ENCODE results near the gene GDF7. TPM values are rescaled to one million over a fixed set of nuclear protein-coding genes. Genes with fewer than 3 reads are reported as not detected.
A peak's percentile ranks its signal among the peaks of the same experiment; 100 is the strongest.

Gene GDF7
- total and polyA plus RNA-seq, 2 donors (not counting 3 experiments of a cell fraction or from before 2014, with no cell fraction given): 3.7 to 3.9 TPM

GRCh38 chr2:20618886-20619521, 47.9 kb upstream of the GDF7 start:
- ChIA-PET POLR2A (interaction anchor here (1.3 to 2.3 kb wide), 3 partner anchors 17 to 169 kb away, joined by 3 to 67 read pairs (median 4); partner anchors contain the start of gene RHOB), CTCF (interaction anchor here (1.5 to 3.0 kb wide), 8 partner anchors 10 to 208 kb away, joined by 5 to 20 read pairs (median 11); partner anchors contain the start of gene RHOB)
- Histone ChIP-seq H3K4me3 (replicated peaks in 1 of 3; ENCODE audit: insufficient read depth in 1 of 3, low read depth in 1 of 3, low read length in 3 of 3) (no peak overlapping the region), H3K4me1 (ENCODE audit: control insufficient read depth, extremely low read depth, insufficient read depth, low read length) (peaks cover 28% of the 10 kb centered on the region), H3K27me3 (ENCODE audit: control insufficient read depth in 2 of 2, insufficient read depth in 2 of 2, low read length in 2 of 2) (no peaks in the 10 kb centered on the region), H2AFZ (ENCODE audit: low read depth, low read length) (no peak overlapping the region), H3K36me3 (ENCODE audit: control insufficient read depth in 2 of 2, extremely low read depth in 1 of 2, insufficient read depth in 2 of 2, low read length in 2 of 2) (peaks cover 0 to 18% of the 10 kb centered on the region in 2 experiments), H3K9me3 (replicated peaks; ENCODE audit: control insufficient read depth, insufficient read depth, low read length) (no peaks in the 10 kb centered on the region), H3K4me2 (ENCODE audit: insufficient read depth, low read length) (no peak overlapping the region), H3K27ac (ENCODE audit: insufficient read depth, low read depth, low read length) (peak overlapping the region; percentile 77), H4K20me1 (replicated peaks; ENCODE audit: control insufficient read depth, extremely low read depth, insufficient read depth, low read length) (no peaks in the 10 kb centered on the region), H3K79me2 (ENCODE audit: control insufficient read depth, insufficient read depth, low read length) (no peaks in the 10 kb centered on the region), H3K9ac (replicated peaks; ENCODE audit: extremely low read depth, insufficient read depth, low read length) (no peak overlapping the region), H3K9me1 (replicated peaks; ENCODE audit: control insufficient read depth, extremely low read depth, insufficient read depth, low read length) (no peaks in the 10 kb centered on the region)
- no peak for DNase-seq (ENCODE audit: low read depth, low spot score)
- BruUV-seq (replicated peaks): no TSS peak
- intact Hi-C loops (cut with micrococcal nuclease) (loop anchor here (1.0 kb wide), 6 partner anchors 15 to 172 kb away; partner anchors contain the start of gene RHOB), dilution Hi-C loops (cut with MboI; ENCODE audit: extremely low pct_ligation_motif_present, low sequenced_read_pairs) (no loop called here)
- FAIRE-seq: no peak
- TF ChIP-seq POLR2A (IDR thresholded peaks at IDR 0.05; ENCODE audit: low read depth, low read length) (no peak), MYC (IDR thresholded peaks at IDR 0.05; ENCODE audit: low read depth, low read length) (no peak), JUN (IDR thresholded peaks at IDR 0.05; ENCODE audit: borderline replicate concordance, insufficient read depth, insufficient read length, low read depth) (no peak), MAX (IDR thresholded peaks at IDR 0.05; ENCODE audit: insufficient read depth, insufficient read length) (no peak), FOS (IDR thresholded peaks at IDR 0.05; ENCODE audit: borderline replicate concordance, insufficient read depth, low read length) (no peak)

- H3K4me3 ChIP-seq (replicated peaks in 1 of 3; ENCODE audit: insufficient read depth in 1 of 3, low read depth in 1 of 3, low read length in 3 of 3): no peak overlapping the region
- H3K9me1 ChIP-seq (replicated peaks; ENCODE audit: control insufficient read depth, extremely low read depth, insufficient read depth, low read length): no peaks in the 10 kb centered on the region
- H3K9ac ChIP-seq (replicated peaks; ENCODE audit: extremely low read depth, insufficient read depth, low read length): no peak overlapping the region
- H3K36me3 ChIP-seq (ENCODE audit: control insufficient read depth in 2 of 2, extremely low read depth in 1 of 2, insufficient read depth in 2 of 2, low read length in 2 of 2): peaks cover 0 to 21% of the 10 kb centered on the region in 2 experiments
- BruUV-seq (replicated peaks): no TSS peak
- no peaks in the 10 kb centered on the region for H3K9me3 ChIP-seq (replicated peaks; ENCODE audit: control insufficient read depth, insufficient read depth, low read length)
- H2AFZ ChIP-seq (ENCODE audit: low read depth, low read length): no peak overlapping the region
- POLR2A ChIA-PET: no interaction called here
- H3K27me3 ChIP-seq (ENCODE audit: control insufficient read depth in 2 of 2, insufficient read depth in 2 of 2, low read length in 2 of 2): no peaks in the 10 kb centered on the region
- TF ChIP-seq CTCF (IDR thresholded peaks at IDR 0.05; ENCODE audit: extremely low read depth in 1 of 2, insufficient read depth in 1 of 2, low read depth in 1 of 2, low read length in 2 of 2): no peak
- TF ChIP-seq POLR2AphosphoS5 (IDR thresholded peaks at IDR 0.05; ENCODE audit: insufficient read depth, low read depth, low read length): no peak
- TF ChIP-seq MYC (IDR thresholded peaks at IDR 0.05; ENCODE audit: low read depth, low read length): no peak
- no peak for TF ChIP-seq FOS (IDR thresholded peaks at IDR 0.05; ENCODE audit: borderline replicate concordance, insufficient read depth, low read length)
- no peak for TF ChIP-seq EZH2 (IDR thresholded peaks at IDR 0.05; ENCODE audit: borderline replicate concordance, low read depth, low read length, severe bottlenecking)
- TF ChIP-seq POLR2A (IDR thresholded peaks at IDR 0.05; ENCODE audit: low read depth, low read length): no peak
- TF ChIP-seq GATA2 (IDR thresholded peaks at IDR 0.05; ENCODE audit: insufficient read depth, insufficient read length, low read depth, low read length): no peak
- no peak overlapping the region for H3K27ac ChIP-seq (ENCODE audit: insufficient read depth, low read depth, low read length)
- H3K4me2 ChIP-seq (ENCODE audit: insufficient read depth, low read length): no peak overlapping the region
- DNase-seq (ENCODE audit: low read depth, low spot score): no peak
- no peaks in the 10 kb centered on the region for H4K20me1 ChIP-seq (replicated peaks; ENCODE audit: control insufficient read depth, extremely low read depth, insufficient read depth, low read length)
- H3K79me2 ChIP-seq (ENCODE audit: control insufficient read depth, insufficient read depth, low read length): no peaks in the 10 kb centered on the region
- dilution Hi-C loops (cut with MboI; ENCODE audit: extremely low pct_ligation_motif_present, low sequenced_read_pairs): no loop called here
- FAIRE-seq: no peak
- intact Hi-C loops (cut with micrococcal nuclease): no loop called here
- CTCF ChIA-PET: interaction anchor here (2.2 to 3.0 kb wide), 2 partner anchors 23 to 175 kb away, joined by 8 to 20 read pairs; no protein-coding TSS in a partner anchor
- peaks cover 28% of the 10 kb centered on the region for H3K4me1 ChIP-seq (ENCODE audit: control insufficient read depth, extremely low read depth, insufficient read depth, low read length)
These were observed 47.3 kb upstream of the GDF7 start for GRCh38 chr2:20619624-20620024.
